ENCODE data around the gene TYW1B.
"Not testable (repeated sequence)": the region's sequence is repeated elsewhere in the genome, so short reads cannot be mapped to it uniquely, and the experiment has no call there.

GRCh38 chr7:72643708-72644107 is 184.3 kb downstream of the TYW1B start:
- not testable (repeated sequence) for TF ChIP-seq ZFX (IDR thresholded peaks at IDR 0.05); CTCF (conservative IDR thresholded peaks at IDR 0.05)
